ENCODE data around the gene MTHFD1L.

GRCh38 chr6:151007922-151008321 lies 142.4 kb downstream of the MTHFD1L start:
- TF ChIP-seq CTCF (IDR thresholded peaks at IDR 0.05) (no peak), POLR2A (IDR thresholded peaks at IDR 0.05) (no peak)

Data from Peyer's patch (tissue), 4 donors.